Spleen (tissue), 13 donors: ENCODE data around the gene TYMP. TPM values are rescaled to one million over a fixed set of nuclear protein-coding genes. Genes with fewer than 3 reads are reported as not detected.
A peak's percentile ranks its signal among the peaks of the same experiment; 100 is the strongest.

Experiments used
- DNase-seq: peaks from one replicate; pipeline ENCODE4 v3.0.0-alpha.2; 2020
- H3K27ac ChIP-seq, 8 donors: fragments of 200-600 bp; sonication (generic) in 7 of 8; 1 replicate in 4 of 8; 2 replicates in 4 of 8; pipeline versions ENCODE4 v1.5.0 to v1.8.0; 2016 to 2021; ENCODE audit warnings: inconsistent platforms in 4 of 8, mild to moderate bottlenecking in 4 of 8, moderate library complexity in 1 of 8
- H3K27me3 ChIP-seq, 7 donors: fragments of 200-600 bp; sonication (generic) in 6 of 7; replicated peaks in 1 of 7; 1 replicate in 4 of 7; 2 replicates in 3 of 7; pipeline versions ENCODE4 v1.5.0 to v1.8.0; 2016 to 2021; ENCODE audit warnings: inconsistent platforms in 3 of 7, mild to moderate bottlenecking in 1 of 7
- H3K36me3 ChIP-seq, 6 donors: fragments of 200-600 bp; sonication (generic) in 5 of 6; 1 replicate in 4 of 6; 2 replicates in 2 of 6; pipeline versions ENCODE4 v1.5.0 to v1.8.0; 2016 to 2021; ENCODE audit warnings: inconsistent platforms in 2 of 6
- H3K4me1 ChIP-seq, 6 donors: fragments of 200-600 bp; sonication (generic) in 5 of 6; 1 replicate in 3 of 6; 2 replicates in 3 of 6; pipeline versions ENCODE4 v1.5.0 to v1.8.0; 2016 to 2021; ENCODE audit warnings: inconsistent platforms in 3 of 6
- H3K4me3 ChIP-seq, 8 donors: fragments of 200-600 bp; sonication (generic) in 7 of 8; 1 replicate in 4 of 8; 2 replicates in 4 of 8; pipeline versions ENCODE4 v1.5.0 to v1.8.0; 2016 to 2021; ENCODE audit warnings: inconsistent platforms in 4 of 8, mild to moderate bottlenecking in 4 of 8, moderate library complexity in 2 of 8
- H3K9me3 ChIP-seq, 8 donors: fragments of 200-600 bp; sonication (generic) in 7 of 8; 1 replicate in 4 of 8; 2 replicates in 4 of 8; pipeline versions ENCODE4 v1.5.0 to v1.8.0; 2016 to 2021; ENCODE audit warnings: inconsistent platforms in 4 of 8
- POLR2A ChIP-seq, 3 donors: fragments of 450-650 bp; IDR thresholded peaks; one replicate each; pipeline ENCODE4 v1.5.1; 2017; ENCODE audit warnings: antibody characterized with exemption in 3 of 3, mild to moderate bottlenecking in 1 of 3
- POLR2AphosphoS5 ChIP-seq, 3 donors: sonication (generic); formaldehyde crosslinking; IDR thresholded peaks; one replicate each; pipeline ENCODE4 v1.5.1; 2017; ENCODE audit warnings: antibody characterized with exemption in 3 of 3
- WGBS, 5 donors: extraction: QIAGEN DNeasy Blood & Tissue Kit in 3 of 5; methylation state at CpG; one replicate each; pipeline versions ENCODE4 v1.1.5 to v1.1.7; 2013 to 2018; 5-methylcytosine and 5-hydroxymethylcytosine counted together
- intact Hi-C: fragments of 100-400 bp; cut with DNase I; formaldehyde crosslinking; loops from one replicate; pipeline ENCODE4 v1.15.0; 2023; ENCODE audit warnings: low total_unique reads
- long read RNA-seq, 2 donors: transcript quantifications; one replicate each; lab custom pipeline, GENCODE V29; 2026
- polyA plus RNA-seq, 3 donors: library from polyadenylated mRNA; stranded (reverse); fragments of 200-250 nt; gene quantifications; one replicate each; pipeline ENCODE4 v1.2.1, GENCODE V29; 2013
- total RNA-seq, 7 donors: library from RNA; depleted of rRNA in 3 of 7; stranded (reverse); fragments of >200 nt in 3 of 7; fragmentation: NEBNext Ultra II Directional in 4 of 7; extraction: Animal tissue kit (Norgen Biotek cat#: 25700) in 4 of 7; gene quantifications; one replicate each; pipeline versions ENCODE4 v1.1.0 to v1.2.1, GENCODE V29; 2016 to 2021
- TF ChIP-seq, protein P1 (sequence below), 11 experiments: fragments of 200-600 bp in 7 of 11; fragments of 450-650 bp in 4 of 11; sonication (generic) in 4 of 11; IDR thresholded peaks in 8 of 11; conservative IDR thresholded peaks in 3 of 11; 1 replicate in 7 of 11; 2 replicates in 4 of 11; pipeline versions ENCODE4 v1.4.0 to v1.8.0; 2016 to 2021; ENCODE audit warnings: antibody characterized with exemption in 11 of 11, inconsistent platforms in 4 of 11, mild to moderate bottlenecking in 1 of 11
- donor health status: healthy with polysubstance abuse.
- donor health status: DM: no; HTN: no; CAD: no; lungs with moderate emphysema.
- donor health status: DM: no; HTN: no; CAD: no.
- donor health status: Bipolar disorder and iron deficiency.
- donor health status: healthy.
- donor health status: DM: no; HTN: no; CAD: no.
- donor health status: DM: yes; HTN: yes; CAD: no.

The TYMP gene, protein sequence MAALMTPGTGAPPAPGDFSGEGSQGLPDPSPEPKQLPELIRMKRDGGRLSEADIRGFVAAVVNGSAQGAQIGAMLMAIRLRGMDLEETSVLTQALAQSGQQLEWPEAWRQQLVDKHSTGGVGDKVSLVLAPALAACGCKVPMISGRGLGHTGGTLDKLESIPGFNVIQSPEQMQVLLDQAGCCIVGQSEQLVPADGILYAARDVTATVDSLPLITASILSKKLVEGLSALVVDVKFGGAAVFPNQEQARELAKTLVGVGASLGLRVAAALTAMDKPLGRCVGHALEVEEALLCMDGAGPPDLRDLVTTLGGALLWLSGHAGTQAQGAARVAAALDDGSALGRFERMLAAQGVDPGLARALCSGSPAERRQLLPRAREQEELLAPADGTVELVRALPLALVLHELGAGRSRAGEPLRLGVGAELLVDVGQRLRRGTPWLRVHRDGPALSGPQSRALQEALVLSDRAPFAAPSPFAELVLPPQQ
- 100 to 1,000 TPM in 6 of 7 donors, 10 to 100 TPM in 1; 73.7 to 284 (median 152) TPM for total RNA-seq
- 100 to 1,000 TPM in 1 of 3 donors, 10 to 100 TPM in 2; 88.3 to 166 (median 92.3) TPM for polyA plus RNA-seq
- long read RNA-seq, donor 1, transcript TYMP-201 (10 exons, 1,630 nt): major isoform, 10 of 14 reads
- long read RNA-seq, donor 1, partial matches to known transcripts: 0 of 14 reads
- long read RNA-seq, donor 1, other reads (novel, unspliced or antisense): 0 of 14 reads
- long read RNA-seq, donor 2, transcript TYMP-201 (10 exons, 1,630 nt): major isoform, 8 of 11 reads
- long read RNA-seq, donor 2, partial matches to known transcripts: 0 of 11 reads
- long read RNA-seq, donor 2, other reads (novel, unspliced or antisense): 0 of 11 reads

DNA sequence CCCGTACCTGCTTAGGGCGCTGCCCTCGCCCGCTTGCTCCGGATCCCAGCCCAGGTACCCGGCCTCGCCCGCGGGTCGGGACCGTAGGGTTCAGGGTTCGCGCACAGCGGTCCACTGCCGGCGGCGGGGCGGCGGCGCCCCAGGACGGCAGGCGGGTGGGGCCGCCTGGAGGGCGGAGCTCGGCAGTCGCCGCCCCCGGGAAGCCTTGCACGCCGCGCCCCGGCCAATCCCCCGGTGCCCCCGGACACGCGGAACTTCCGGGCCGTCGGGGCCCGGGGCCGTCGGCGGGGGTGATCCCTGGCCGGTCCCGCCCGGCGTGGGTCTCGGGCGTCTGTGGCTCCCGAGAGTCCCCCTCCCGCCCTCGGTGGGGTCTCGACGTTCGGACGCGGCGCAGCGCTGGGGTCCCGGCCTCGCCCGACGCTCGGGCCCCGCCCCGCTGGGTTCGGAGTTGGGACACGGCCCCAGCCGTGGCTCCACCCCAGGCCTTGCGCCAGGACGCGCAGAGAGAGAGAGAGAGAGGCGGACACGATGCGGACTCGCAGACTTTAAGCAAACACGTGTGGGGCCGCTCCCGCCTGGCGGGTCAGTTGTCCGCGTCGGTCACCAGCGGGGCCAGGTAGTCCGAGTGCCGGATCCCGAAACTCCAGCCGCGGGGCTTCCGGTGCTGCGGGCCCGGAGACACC lies at the start of gene TYMP:
Gene TYMP, minus strand, starts transcription at position 116 of the 683 bp plus-strand sequence. CDS start 303 bp downstream, outside the sequence.
- peak; percentile 97 for DNase-seq
- peaks cover 0 to 18% (median 0%) of the 10 kb centered on the region in 6 donors for H3K36me3 ChIP-seq
- no peaks in the 10 kb centered on the region for H3K9me3 ChIP-seq
- intact Hi-C loops: no loop called here
- H3K27me3 ChIP-seq: no peaks in the 10 kb centered on the region
- WGBS, 5 donors: 0 to 1% (median 1%) methylated on average over 3 to 92 of the region's 92 CpGs
- TF ChIP-seq POLR2A (IDR thresholded peaks at IDR 0.05): peak; percentile 46 to 74 (median 63)
- TF ChIP-seq POLR2AphosphoS5 (IDR thresholded peaks at IDR 0.05): peak; percentile 90 to 91 (median 91)
- TF ChIP-seq, protein P1, sequence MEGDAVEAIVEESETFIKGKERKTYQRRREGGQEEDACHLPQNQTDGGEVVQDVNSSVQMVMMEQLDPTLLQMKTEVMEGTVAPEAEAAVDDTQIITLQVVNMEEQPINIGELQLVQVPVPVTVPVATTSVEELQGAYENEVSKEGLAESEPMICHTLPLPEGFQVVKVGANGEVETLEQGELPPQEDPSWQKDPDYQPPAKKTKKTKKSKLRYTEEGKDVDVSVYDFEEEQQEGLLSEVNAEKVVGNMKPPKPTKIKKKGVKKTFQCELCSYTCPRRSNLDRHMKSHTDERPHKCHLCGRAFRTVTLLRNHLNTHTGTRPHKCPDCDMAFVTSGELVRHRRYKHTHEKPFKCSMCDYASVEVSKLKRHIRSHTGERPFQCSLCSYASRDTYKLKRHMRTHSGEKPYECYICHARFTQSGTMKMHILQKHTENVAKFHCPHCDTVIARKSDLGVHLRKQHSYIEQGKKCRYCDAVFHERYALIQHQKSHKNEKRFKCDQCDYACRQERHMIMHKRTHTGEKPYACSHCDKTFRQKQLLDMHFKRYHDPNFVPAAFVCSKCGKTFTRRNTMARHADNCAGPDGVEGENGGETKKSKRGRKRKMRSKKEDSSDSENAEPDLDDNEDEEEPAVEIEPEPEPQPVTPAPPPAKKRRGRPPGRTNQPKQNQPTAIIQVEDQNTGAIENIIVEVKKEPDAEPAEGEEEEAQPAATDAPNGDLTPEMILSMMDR (IDR thresholded peaks at IDR 0.05 in 8 of 11, conservative IDR thresholded peaks at IDR 0.05 in 3 of 11): peak in 1 of 11 experiments; percentile 42
- H3K27ac ChIP-seq: peak within 1 kb of the TSS; percentile 97 to 100 (median 99)
- peaks cover 20 to 96% (median 77%) of the 10 kb centered on the region in 6 donors for H3K4me1 ChIP-seq
- peak within 1 kb of the TSS; percentile 50 to 97 (median 64) for H3K4me3 ChIP-seq

DNA sequence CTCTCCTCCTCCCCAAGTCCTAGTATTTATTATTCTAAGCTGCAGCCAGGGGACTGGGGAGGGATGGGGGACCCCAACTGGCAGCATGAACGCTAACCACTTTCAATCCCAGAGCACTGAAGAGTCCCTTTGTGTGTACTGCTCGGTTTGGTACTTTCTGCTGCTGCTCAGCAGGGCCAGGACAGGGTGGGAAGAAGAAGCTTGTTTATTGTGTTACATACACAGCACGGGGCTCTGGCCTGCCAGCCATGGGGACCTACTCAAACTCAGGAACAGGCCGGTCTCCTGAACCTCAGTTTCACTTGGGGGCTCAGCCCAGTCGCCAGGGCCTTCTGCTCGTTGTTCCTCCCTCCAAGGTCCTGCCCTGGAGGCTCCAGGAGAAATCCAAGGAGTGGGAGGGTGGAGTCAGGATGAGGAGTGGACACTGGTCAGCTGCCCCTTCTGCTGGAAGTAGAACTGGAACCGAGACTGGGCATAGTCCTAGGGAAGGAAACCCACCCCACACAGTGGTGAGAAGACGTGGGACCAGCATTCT lies 49.0 kb upstream of the TYMP start:
- TF ChIP-seq POLR2A (IDR thresholded peaks at IDR 0.05) (no peak), POLR2AphosphoS5 (IDR thresholded peaks at IDR 0.05) (no peak)
- TF ChIP-seq, protein P1 (IDR thresholded peaks at IDR 0.05 in 8 of 11, conservative IDR thresholded peaks at IDR 0.05 in 3 of 11): no peak

DNA sequence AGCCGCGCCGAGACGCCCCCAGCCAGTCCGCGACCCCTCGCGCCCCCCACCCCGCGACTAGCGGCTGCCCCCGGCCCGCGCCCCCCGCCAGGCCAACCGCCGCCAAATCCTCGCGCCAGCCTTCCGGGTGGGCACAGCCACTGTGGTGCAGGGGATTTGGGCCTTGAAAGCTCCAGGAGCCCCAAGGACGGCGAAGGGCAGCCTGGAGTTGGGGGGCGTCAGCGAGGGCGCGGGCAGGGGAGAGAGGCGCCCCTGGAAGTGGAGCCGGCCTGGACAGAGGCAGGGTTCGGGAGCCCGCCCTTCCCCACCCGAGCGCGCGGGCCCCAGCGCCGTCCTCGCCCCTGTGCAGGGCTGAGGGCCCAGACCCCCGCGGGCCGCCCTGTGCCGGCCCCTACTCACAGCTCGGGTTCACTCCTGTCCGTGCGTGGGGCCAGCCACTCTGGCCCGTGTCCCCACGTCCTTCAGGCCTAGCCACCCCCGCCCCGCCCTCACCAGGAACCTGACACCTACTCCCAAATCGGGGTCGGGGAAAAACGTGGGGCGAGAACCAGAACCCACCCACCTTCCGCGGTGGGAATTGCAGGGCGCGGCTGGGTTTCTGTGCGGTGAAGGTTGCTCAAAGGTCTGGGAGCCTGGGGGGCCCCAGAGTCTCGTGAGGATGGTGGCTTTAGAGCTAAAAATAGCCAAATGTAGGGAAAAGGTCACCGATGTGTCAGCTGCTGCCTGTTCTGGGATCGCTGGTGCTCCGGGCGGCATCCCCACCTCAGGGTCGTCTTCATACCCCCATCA lies 48.4 kb upstream of the TYMP start, which contains the start of gene CPT1B:
Gene CPT1B, minus strand, starts transcription at position 441 of the 789 bp plus-strand sequence. CDS start 512 bp downstream, outside the sequence.
- TF ChIP-seq POLR2AphosphoS5 (IDR thresholded peaks at IDR 0.05): peak in 2 of 3 donors; percentile 17 to 48
- TF ChIP-seq, protein P1 (IDR thresholded peaks at IDR 0.05 in 8 of 11, conservative IDR thresholded peaks at IDR 0.05 in 3 of 11): no peak
- H3K27ac ChIP-seq: no peak within 1 kb of the TSS
- peaks cover 0 to 74% (median 15%) of the 10 kb centered on the region in 6 donors for H3K36me3 ChIP-seq
- peaks cover 0 to 9% (median 0%) of the 10 kb centered on the region in 7 donors for H3K27me3 ChIP-seq
- WGBS, 5 donors: 45 to 63% (median 48%) methylated on average over 21 to 63 of the region's 63 CpGs
- no peaks in the 10 kb centered on the region for H3K9me3 ChIP-seq
- intact Hi-C loops: no loop called here
- peak within 1 kb of the TSS in 1 of 8 donors; percentile 15 for H3K4me3 ChIP-seq
- peaks cover 0 to 45% (median 24%) of the 10 kb centered on the region in 6 donors for H3K4me1 ChIP-seq
- DNase-seq: no peak

More for the DNA sequence above, 49.0 kb upstream of the TYMP start:
- Histone ChIP-seq H3K9me3 (no peaks in the 10 kb centered on the region), H3K4me3 (no peak overlapping the region), H3K36me3 (peaks cover 0 to 68% (median 15%) of the 10 kb centered on the region in 6 donors), H3K27me3 (peaks cover 0 to 9% (median 0%) of the 10 kb centered on the region in 7 donors), H3K4me1 (peaks cover 5 to 52% (median 31%) of the 10 kb centered on the region in 6 donors), H3K27ac (no peak overlapping the region)
- no peak for DNase-seq
- intact Hi-C loops: no loop called here
- WGBS, 5 donors: 69 to 85% (median 83%) methylated on average over 8 of the region's 8 CpGs
